A549 (cell line): ENCODE results near the gene HOXC11. TPM values are rescaled to one million over a fixed set of nuclear protein-coding genes. Genes with fewer than 3 reads are reported as not detected.

Experiments used
- ATAC-seq, 2 experiments: fragments of 200-7000 bp in 1 of 2; fragments of >200 bp in 1 of 2; cut with Nextera tagmentation in 1 of 2; cut with Tn5 transposase in 1 of 2; 3 replicates each; pipeline versions ENCODE4 v1.8.0 to v1.9.1; 2018 to 2020; ENCODE audit warnings: mild to moderate bottlenecking in 1 of 2, moderate library complexity in 1 of 2
- CTCF ChIA-PET: fragments of 300-600 bp; sonication (Branson Sonifier 250); formaldehyde crosslinking; extraction: SDS; loops from one replicate; lab custom pipeline; 2021; ENCODE audit warnings: antibody characterized with exemption, inconsistent platforms; lab: Yijun Ruan, JAX
- POLR2A ChIA-PET: fragments of 350-600 bp; formaldehyde crosslinking; extraction: SDS; loops from one replicate; lab custom pipeline; 2021; ENCODE audit warnings: antibody characterized with exemption, inconsistent platforms; lab: Yijun Ruan, JAX
- DNase-seq, 2 experiments: peaks; one replicate each; pipeline versions ENCODE4 v3.0.0 to v3.0.0-alpha.2; 2011 to 2016; ENCODE audit warnings: low read depth in 1 of 2, low spot score in 1 of 2
- FAIRE-seq: peaks from 2 replicates; lab custom pipeline; 2011; peaks lifted over from hg19 to GRCh38; lab: Jason Lieb, UNC
- H3K27ac ChIP-seq, 2 experiments: fragments of >200 bp; sonication (Bioruptor Twin); formaldehyde crosslinking; 3 replicates each; pipeline ENCODE4 v1.5.1; 2016 to 2017
- H3K4me1 ChIP-seq: fragments of >200 bp; sonication (Bioruptor Twin); formaldehyde crosslinking; 3 replicates; pipeline ENCODE4 v1.6.1; 2016
- H3K4me2 ChIP-seq: fragments of >200 bp; sonication (Bioruptor Twin); formaldehyde crosslinking; 3 replicates; pipeline ENCODE4 v1.6.1; 2016
- H3K4me3 ChIP-seq: fragments of >200 bp; sonication (Bioruptor Twin); formaldehyde crosslinking; 3 replicates; pipeline ENCODE4 v1.5.1; 2016
- H3K9me3 ChIP-seq: fragments of >200 bp; sonication (Bioruptor Twin); formaldehyde crosslinking; 3 replicates; pipeline ENCODE4 v1.6.1; 2016
- BHLHE40 ChIP-seq: IDR thresholded peaks from 2 replicates; pipeline ENCODE4 v1.6.1; 2012; ENCODE audit warnings: low read depth, low read length, inconsistent platforms
- CHD4 ChIP-seq: fragments of 200-600 bp; sonication (generic); IDR thresholded peaks from 2 replicates; pipeline ENCODE4 v1.6.1; 2016; ENCODE audit warnings: antibody characterized with exemption, mild to moderate bottlenecking, borderline replicate concordance
- ESRRA ChIP-seq: fragments of 150-350 bp; IDR thresholded peaks from 2 replicates; pipeline ENCODE4 v1.6.1; 2014; ENCODE audit warnings: mild to moderate bottlenecking, low read length, borderline replicate concordance
- FOSB ChIP-seq: fragments of 250-450 bp; sonication (Bioruptor Pico); IDR thresholded peaks from 2 replicates; pipeline ENCODE4 v1.5.0; 2020; ENCODE audit warnings: mild to moderate bottlenecking, moderate library complexity
- FOXS1 ChIP-seq: fragments of 250-450 bp; sonication (Bioruptor Pico); IDR thresholded peaks from 2 replicates; pipeline ENCODE4 v1.5.0; 2020; ENCODE audit warnings: mild to moderate bottlenecking, moderate library complexity
- GATA3 ChIP-seq: IDR thresholded peaks from 2 replicates; pipeline ENCODE4 v1.6.1; 2012; ENCODE audit warnings: borderline replicate concordance
- HDAC2 ChIP-seq: fragments of 200-600 bp; sonication (generic); IDR thresholded peaks from 2 replicates; pipeline ENCODE4 v1.6.1; 2016
- HOXA7 ChIP-seq: fragments of 250-450 bp; sonication (Bioruptor Pico); IDR thresholded peaks from 2 replicates; pipeline ENCODE4 v1.5.0; 2020; ENCODE audit warnings: mild to moderate bottlenecking, moderate library complexity
- KDM5A ChIP-seq: fragments of 200-600 bp; sonication (generic); IDR thresholded peaks from 2 replicates; pipeline ENCODE4 v1.6.1; 2016; ENCODE audit warnings: antibody characterized with exemption, mild to moderate bottlenecking
- MAFK ChIP-seq: fragments of 450-650 bp; IDR thresholded peaks from 2 replicates; pipeline ENCODE4 v1.6.1; 2014; ENCODE audit not compliant: partially characterized antibody
- MAZ ChIP-seq: fragments of 150-350 bp; IDR thresholded peaks from 2 replicates; pipeline ENCODE4 v1.6.1; 2014; ENCODE audit warnings: antibody characterized with exemption, low read depth, low read length, borderline replicate concordance
- MYC ChIP-seq: IDR thresholded peaks from 2 replicates; pipeline ENCODE4 v1.6.1; 2012; ENCODE audit warnings: mild to moderate bottlenecking, inconsistent platforms, low read length, improper control_type of control experiment, borderline replicate concordance
- NPAS2 ChIP-seq: fragments of 250-450 bp; sonication (Bioruptor Pico); IDR thresholded peaks from 2 replicates; pipeline ENCODE4 v1.8.0; 2022; ENCODE audit warnings: mild to moderate bottlenecking, moderate library complexity, borderline replicate concordance
- NR3C1 ChIP-seq: fragments of >200 bp; sonication (Bioruptor Twin); formaldehyde crosslinking; IDR thresholded peaks from 3 replicates; pipeline ENCODE4 v1.6.1; 2017
- PHF8 ChIP-seq: fragments of 200-600 bp; sonication (generic); IDR thresholded peaks from 2 replicates; pipeline ENCODE4 v1.6.1; 2016; ENCODE audit warnings: low read depth, mild to moderate bottlenecking, antibody characterized with exemption, moderate library complexity, borderline replicate concordance
- POLR2AphosphoS2 ChIP-seq: conservative IDR thresholded peaks from 2 replicates; pipeline ENCODE4 v1.6.1; 2012; ENCODE audit warnings: low read length, improper control_type of control experiment, inconsistent platforms
- RCOR1 ChIP-seq: fragments of 150-350 bp; IDR thresholded peaks from 2 replicates; pipeline ENCODE4 v1.6.1; 2014; ENCODE audit warnings: antibody characterized with exemption, low read length, low read depth
- SMC3 ChIP-seq: fragments of >200 bp; sonication (Bioruptor Twin); formaldehyde crosslinking; IDR thresholded peaks from 3 replicates; pipeline ENCODE4 v1.6.1; 2018; ENCODE audit warnings: inconsistent platforms
- TFCP2L1 ChIP-seq: fragments of 250-450 bp; sonication (Bioruptor Pico); IDR thresholded peaks from 2 replicates; pipeline ENCODE4 v1.5.0; 2021; ENCODE audit warnings: mild to moderate bottlenecking
- TP53 ChIP-seq: fragments of 250-450 bp; sonication (Bioruptor Pico); IDR thresholded peaks from 2 replicates; pipeline ENCODE4 v1.5.0; 2021; ENCODE audit warnings: mild to moderate bottlenecking, moderate library complexity
- ZSCAN20 ChIP-seq: fragments of 250-450 bp; sonication (Bioruptor Pico); IDR thresholded peaks from 2 replicates; pipeline ENCODE4 v1.8.0; 2022; ENCODE audit warnings: mild to moderate bottlenecking, moderate library complexity
- WGBS: methylation state at CpG from one replicate; pipeline ENCODE4 v1.1.6; 2017; ENCODE audit errors: missing lambda C conversion rate; 5-methylcytosine and 5-hydroxymethylcytosine counted together
- polyA plus RNA-seq, 4 experiments: library from polyadenylated mRNA; depleted of rRNA in 3 of 4; stranded (reverse); fragments of >200 nt; fragmentation: RNase III in 1 of 4; extraction: RNeasy Plus Mini Kit Qiagen cat#74134 plus additional on column Dnase treatment in 1 of 4; gene quantifications; 2 replicates in 3 of 4; 3 replicates in 1 of 4; pipeline ENCODE4 v1.2.3, GENCODE V29; 2011 to 2017
- TF ChIP-seq, protein P1 (sequence below): fragments of >200 bp; sonication (Bioruptor Twin); formaldehyde crosslinking; IDR thresholded peaks from 3 replicates; pipeline ENCODE4 v1.6.1; 2016
- TF ChIP-seq, protein P2 (sequence below): IDR thresholded peaks from 2 replicates; pipeline ENCODE4 v1.6.1; 2012
- TF ChIP-seq, protein P3 (sequence below): fragments of 200-600 bp; sonication (generic); IDR thresholded peaks from 2 replicates; pipeline ENCODE4 v1.6.1; 2016; ENCODE audit warnings: antibody characterized with exemption, mild to moderate bottlenecking, moderate library complexity
- TF ChIP-seq, protein P4 (sequence below): fragments of >200 bp; sonication (Bioruptor Twin); formaldehyde crosslinking; IDR thresholded peaks from 2 replicates; pipeline ENCODE4 v1.6.1; 2016

Gene HOXC11
- polyA plus RNA-seq, 2 of the 4 experiments (the other 2 are of a cell fraction), result 0.45 to 0.58 TPM

DNA sequence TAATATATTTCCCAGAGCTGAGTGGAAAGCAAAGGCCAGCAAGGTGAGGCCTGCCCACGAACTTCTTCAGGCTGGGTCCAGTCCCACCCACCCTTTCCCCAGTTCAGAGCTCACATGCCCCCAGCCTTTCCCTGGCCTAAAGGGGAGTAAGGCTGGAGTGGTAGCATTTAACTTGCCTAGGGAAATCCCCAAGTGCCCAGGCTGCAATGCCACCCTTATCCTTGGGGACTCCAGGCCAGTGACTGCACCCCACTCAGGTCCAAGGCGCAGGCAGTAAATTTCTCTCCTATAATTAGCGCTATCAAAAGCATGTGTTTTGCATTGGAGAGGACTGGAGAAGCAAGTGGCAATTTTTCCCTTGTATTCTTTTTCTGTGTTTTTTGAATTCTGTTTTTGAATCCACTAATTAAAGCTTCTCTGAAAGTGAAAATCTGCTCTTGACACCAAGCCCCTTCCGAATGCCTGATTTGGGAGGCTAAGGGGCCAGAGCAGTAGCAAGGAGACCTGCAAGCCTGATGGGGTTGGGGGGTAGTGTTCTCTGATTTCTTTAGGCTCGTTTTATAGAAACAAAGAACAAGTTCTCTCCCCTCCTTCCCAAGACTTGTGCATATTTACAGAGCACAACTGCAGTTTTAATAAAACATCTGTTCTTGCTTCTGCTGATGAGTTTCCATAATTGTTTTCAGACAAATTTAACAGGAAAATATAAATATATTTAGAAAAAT, 51.8 kb downstream of the HOXC11 start:
- peaks cover 34% of the 10 kb centered on the region for H3K4me1 ChIP-seq
- WGBS, result 69% methylated on average over 5 of the region's 5 CpGs
- no peak for DNase-seq
- H3K27ac ChIP-seq, result no peak overlapping the region
- no peak overlapping the region for H3K4me2 ChIP-seq
- CTCF ChIA-PET, result interaction anchor here (0.6 to 27.9 kb wide), 11 partner anchors 7 to 192 kb away, joined by 3 to 476 read pairs (median 8); partner anchors contain the start of genes HOXC5, HOXC8 and SMUG1
- H3K9me3 ChIP-seq, result no peaks in the 10 kb centered on the region
- ATAC-seq, result no peak
- FAIRE-seq, result no peak
- POLR2A ChIA-PET, result interaction anchor here (1.1 kb wide), 1 partner anchor 15 kb away, joined by 5 read pairs; the partner anchor contains the start of gene HOXC8
- no peak for TF ChIP-seq ZSCAN20
- no peak for TF ChIP-seq FOSB (CRISPR knock-in tag)
- TF ChIP-seq PHF8, result no peak
- no peak for TF ChIP-seq NPAS2 (CRISPR knock-in tag)
- no peak for TF ChIP-seq HOXA7 (CRISPR knock-in tag)
- no peak overlapping the region for H3K4me3 ChIP-seq

DNA sequence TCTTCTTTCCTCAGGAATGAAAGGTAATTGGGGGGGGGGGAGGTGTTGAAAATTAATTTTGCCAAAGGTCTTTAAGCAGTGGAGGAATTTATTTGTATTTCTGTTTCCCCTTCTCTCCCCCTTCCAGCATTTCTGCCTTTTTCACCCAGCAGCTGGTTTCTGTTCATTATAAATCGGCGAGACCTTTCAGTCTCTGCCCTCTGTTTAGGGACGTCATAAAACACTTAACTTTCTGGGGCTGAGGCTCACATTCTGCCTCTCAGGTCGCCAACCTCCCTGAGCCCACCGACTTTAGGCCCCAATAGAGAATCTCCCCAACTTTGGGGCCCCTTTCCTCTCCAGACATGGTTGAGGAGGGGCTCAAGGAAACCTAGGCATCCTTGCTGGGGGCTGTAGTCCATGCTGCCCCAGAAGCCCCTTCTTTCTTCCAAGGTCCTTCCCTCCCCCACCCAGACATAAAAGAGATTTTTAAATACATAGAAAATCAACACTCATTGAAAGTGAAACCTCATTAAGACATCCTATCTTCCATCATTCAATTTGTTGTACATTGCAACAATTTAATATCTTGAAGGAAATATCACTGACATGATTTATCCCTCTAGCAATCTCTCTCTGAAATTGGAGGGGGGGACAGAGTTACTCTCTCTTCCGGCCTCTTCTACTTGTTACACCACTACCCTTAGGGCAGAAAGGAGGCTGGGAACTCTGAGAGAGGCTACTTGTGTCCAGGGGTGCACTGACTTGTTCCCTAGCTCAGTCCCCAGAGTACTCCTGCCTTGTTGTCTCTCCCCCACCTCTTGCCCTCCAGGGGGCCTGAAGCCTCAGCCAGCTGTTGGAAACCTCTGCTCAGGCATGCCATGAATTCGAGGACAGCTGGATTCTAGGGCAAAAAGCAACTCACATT, 52.8 kb downstream of the HOXC11 start:
- H3K4me3 ChIP-seq, result no peak overlapping the region
- 74% methylated on average over 7 of the region's 7 CpGs for WGBS
- H3K27ac ChIP-seq, result 0 out of 6 replicates have a peak overlapping the region, but pooled peaks of 1 of the 2 experiments have one; percentile 27
- no peaks in the 10 kb centered on the region for H3K9me3 ChIP-seq
- H3K4me2 ChIP-seq, result no peak overlapping the region
- peaks cover 30% of the 10 kb centered on the region for H3K4me1 ChIP-seq
- FAIRE-seq, result no peak
- DNase-seq, result no peak
- no peak for ATAC-seq
- ChIA-PET CTCF (interaction anchor here (0.6 to 27.9 kb wide), 10 partner anchors 17 to 353 kb away, joined by 3 to 476 read pairs (median 8); partner anchors contain the start of genes HOXC10 and SMUG1), POLR2A (no interaction called here)
- no peak for TF ChIP-seq MAFK
- no peak for TF ChIP-seq GATA3
- TF ChIP-seq NR3C1, result no peak
- TF ChIP-seq, protein P1, sequence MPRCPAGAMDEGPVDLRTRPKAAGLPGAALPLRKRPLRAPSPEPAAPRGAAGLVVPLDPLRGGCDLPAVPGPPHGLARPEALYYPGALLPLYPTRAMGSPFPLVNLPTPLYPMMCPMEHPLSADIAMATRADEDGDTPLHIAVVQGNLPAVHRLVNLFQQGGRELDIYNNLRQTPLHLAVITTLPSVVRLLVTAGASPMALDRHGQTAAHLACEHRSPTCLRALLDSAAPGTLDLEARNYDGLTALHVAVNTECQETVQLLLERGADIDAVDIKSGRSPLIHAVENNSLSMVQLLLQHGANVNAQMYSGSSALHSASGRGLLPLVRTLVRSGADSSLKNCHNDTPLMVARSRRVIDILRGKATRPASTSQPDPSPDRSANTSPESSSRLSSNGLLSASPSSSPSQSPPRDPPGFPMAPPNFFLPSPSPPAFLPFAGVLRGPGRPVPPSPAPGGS, result no peak
- no peak for TF ChIP-seq MYC

DNA sequence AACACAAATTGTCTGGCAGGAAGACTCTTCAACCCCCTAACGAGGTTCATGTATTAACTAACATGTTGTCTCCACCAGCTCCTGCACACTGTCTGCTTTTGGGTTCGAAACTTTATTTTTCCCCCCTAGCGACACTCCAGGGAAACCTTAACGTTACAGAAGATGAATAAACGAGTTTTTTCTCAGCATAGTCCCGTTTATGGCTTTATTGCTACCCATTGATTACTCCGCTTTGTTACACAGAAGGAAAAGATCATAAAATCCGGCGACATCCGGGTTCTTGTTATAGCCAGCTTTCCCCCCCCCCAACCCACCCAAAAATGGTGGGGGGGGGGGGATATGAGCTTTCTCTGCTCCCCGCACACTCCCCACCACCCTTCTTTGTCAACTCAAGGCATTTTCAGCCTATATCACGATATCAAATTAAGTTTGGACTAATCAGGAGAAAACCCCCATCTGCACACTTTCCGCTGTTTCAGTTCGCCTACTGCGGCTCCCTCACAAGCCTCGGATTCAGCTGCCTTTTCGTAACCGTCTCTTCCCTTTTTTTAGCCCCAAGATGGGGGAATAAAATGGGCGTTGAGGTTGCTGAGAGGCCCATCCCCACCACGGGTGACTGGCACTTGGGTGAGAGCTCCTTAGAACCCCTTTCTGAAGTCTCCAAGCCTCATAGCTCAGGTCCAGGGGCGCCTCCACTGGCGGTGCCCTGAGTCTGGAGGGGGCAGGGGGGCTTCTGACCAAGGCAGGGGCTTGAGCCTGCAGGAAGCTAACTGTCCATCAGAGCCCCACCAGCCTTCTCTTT, 53.9 kb downstream of the HOXC11 start:
- no peak for ATAC-seq
- FAIRE-seq, result no peak
- 85% methylated on average over 22 of the region's 22 CpGs for WGBS
- Histone ChIP-seq H3K9me3 (no peaks in the 10 kb centered on the region), H3K4me2 (no peak overlapping the region), H3K27ac (no peak overlapping the region), H3K4me3 (no peak overlapping the region), H3K4me1 (peaks cover 23% of the 10 kb centered on the region)
- POLR2A ChIA-PET, result interaction anchor here (1.4 to 2.4 kb wide), 2 partner anchors 10 to 18 kb away, joined by 6 to 19 read pairs; partner anchors contain the start of gene HOXC8
- DNase-seq, result no peak
- CTCF ChIA-PET, result interaction anchor here (0.5 to 27.9 kb wide), 12 partner anchors 9 to 291 kb away, joined by 3 to 476 read pairs (median 6); partner anchors contain the start of genes HOXC10 and SMUG1
- TF ChIP-seq, protein P2, sequence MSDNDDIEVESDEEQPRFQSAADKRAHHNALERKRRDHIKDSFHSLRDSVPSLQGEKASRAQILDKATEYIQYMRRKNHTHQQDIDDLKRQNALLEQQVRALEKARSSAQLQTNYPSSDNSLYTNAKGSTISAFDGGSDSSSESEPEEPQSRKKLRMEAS, result no peak
- TF ChIP-seq BHLHE40 (no peak), KDM5A (no peak), TP53 (no peak), ZSCAN20 (no peak), TFCP2L1 (CRISPR knock-in tag) (no peak), SMC3 (no peak), ESRRA (no peak), FOXS1 (no peak), CHD4 (no peak), MAZ (no peak), POLR2AphosphoS2 (no peak), HDAC2 (no peak), RCOR1 (no peak)
- TF ChIP-seq, protein P3, sequence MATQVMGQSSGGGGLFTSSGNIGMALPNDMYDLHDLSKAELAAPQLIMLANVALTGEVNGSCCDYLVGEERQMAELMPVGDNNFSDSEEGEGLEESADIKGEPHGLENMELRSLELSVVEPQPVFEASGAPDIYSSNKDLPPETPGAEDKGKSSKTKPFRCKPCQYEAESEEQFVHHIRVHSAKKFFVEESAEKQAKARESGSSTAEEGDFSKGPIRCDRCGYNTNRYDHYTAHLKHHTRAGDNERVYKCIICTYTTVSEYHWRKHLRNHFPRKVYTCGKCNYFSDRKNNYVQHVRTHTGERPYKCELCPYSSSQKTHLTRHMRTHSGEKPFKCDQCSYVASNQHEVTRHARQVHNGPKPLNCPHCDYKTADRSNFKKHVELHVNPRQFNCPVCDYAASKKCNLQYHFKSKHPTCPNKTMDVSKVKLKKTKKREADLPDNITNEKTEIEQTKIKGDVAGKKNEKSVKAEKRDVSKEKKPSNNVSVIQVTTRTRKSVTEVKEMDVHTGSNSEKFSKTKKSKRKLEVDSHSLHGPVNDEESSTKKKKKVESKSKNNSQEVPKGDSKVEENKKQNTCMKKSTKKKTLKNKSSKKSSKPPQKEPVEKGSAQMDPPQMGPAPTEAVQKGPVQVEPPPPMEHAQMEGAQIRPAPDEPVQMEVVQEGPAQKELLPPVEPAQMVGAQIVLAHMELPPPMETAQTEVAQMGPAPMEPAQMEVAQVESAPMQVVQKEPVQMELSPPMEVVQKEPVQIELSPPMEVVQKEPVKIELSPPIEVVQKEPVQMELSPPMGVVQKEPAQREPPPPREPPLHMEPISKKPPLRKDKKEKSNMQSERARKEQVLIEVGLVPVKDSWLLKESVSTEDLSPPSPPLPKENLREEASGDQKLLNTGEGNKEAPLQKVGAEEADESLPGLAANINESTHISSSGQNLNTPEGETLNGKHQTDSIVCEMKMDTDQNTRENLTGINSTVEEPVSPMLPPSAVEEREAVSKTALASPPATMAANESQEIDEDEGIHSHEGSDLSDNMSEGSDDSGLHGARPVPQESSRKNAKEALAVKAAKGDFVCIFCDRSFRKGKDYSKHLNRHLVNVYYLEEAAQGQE, result no peak
- TF ChIP-seq, protein P4, sequence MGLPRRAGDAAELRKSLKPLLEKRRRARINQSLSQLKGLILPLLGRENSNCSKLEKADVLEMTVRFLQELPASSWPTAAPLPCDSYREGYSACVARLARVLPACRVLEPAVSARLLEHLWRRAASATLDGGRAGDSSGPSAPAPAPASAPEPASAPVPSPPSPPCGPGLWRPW, result no peak
